DMS 273 (cell line): ENCODE results near the gene MERTK.
"Not testable (repeated sequence)": the region's sequence is repeated elsewhere in the genome, so short reads cannot be mapped to it uniquely, and the experiment has no call there.

ENCODE experiments used
- DNase-seq: peaks from one replicate; lab custom pipeline; 2025; ENCODE audit not compliant: unreplicated experiment; lab: John Stamatoyannopoulos, UW

Gene MERTK

DNA sequence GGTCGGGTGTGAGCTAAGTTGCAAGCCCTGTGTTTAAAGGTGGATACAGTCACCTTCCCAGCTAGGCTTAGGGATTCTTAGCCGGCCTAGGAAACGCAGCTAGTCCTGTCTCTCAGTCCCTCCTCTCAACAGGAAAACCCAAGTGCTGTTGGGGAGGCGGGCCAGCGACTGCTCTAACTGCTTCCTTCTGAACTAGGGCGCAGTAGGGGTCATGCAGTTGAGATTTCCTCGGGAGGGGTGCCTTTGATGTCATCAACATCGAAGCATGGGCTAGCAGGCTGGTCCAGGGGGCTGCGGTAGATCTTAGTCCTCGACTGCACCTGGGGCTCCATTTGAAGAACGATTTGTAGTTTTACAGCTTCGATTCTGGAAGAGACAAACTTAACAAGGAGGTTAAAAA, 141.1 kb downstream of the MERTK start:
- DNase-seq = not testable (repeated sequence)

DNA sequence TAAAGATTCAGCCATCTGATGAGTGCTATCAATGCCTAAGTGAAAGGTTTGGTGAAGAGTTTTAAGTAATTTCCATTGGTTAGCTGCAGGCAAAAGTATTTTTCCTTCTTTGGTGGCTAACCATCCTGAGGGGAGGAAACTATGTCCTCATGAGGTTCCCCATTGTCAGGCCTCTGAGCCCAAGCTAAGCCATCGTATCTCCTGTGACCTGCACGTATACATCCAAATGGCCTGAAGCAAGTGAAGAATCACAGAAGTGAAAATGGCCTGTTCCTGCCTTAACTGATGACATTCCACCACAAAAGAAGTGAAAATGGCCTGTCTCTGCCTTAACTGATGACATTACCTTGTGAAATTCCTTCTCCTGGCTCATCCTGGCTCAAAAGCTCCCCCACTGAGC, 141.7 kb downstream of the MERTK start:
- not testable (repeated sequence) for DNase-seq

DNA sequence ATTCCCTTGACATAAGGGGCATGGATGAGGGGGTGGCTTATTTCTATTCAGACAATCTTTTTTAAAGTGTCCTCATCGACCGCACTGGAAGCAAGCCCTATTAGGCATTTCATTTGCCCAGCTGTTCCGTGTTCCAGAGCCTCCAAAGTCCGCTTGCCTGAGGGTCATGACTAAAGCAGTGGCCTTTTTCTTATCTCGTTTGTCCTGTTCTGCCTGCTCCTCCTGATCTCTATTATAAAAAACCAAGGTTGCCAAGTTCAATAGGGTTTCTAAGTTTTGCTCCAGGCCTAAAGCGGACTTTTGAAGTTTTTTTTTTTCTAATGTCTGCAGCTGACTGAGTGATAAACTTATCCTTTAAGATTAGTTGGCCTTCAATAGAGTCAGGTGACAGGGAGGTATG, 143.1 kb downstream of the MERTK start:
- not testable (repeated sequence) for DNase-seq

DNA sequence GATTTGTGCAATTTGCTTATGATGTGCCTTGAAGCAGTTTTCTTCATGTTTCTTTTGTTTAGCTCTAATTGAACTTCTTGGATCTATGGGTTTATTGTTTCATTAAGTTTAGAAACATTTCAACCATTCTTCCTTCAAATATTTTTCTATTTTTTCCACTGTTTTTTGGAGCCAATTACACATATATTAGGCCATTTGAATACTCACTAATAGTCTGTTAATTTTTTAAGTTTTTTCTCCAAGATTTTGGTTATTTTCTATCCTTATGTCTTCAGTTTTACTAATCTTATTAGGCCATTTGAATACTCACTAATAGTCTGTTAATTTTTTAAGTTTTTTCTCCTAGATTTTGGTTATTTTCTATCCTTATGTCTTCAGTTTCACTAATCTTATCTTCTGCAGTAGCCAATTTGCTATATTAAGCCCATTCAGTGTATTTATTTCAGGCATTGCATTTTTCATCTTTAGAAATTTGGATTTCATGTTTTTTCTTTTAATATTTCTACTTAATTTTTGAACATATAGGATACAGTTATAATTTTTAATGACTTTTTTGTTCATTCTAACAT, 147.1 kb downstream of the MERTK start:
- DNase-seq = no peak

DNA sequence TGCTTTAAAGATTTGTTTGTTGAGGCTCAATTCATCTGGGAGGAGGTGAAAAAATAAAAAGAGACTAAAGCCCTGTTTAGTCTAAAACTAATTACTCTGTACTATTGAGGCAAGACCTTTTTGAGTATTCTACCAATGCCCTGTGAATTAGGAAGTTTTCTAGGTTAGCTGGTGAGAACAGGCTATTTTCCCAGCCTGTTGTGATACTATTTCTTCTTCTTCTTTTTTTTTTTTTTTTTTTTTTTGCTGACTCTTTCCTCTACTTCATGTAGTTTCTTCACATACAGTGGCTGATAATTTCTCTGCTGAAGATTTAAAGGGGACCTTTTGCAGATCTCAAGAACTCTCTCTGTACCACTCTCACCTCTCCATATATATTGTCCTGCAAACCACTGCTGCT, 147.8 kb downstream of the MERTK start:
- DNase-seq = no peak

DNA sequence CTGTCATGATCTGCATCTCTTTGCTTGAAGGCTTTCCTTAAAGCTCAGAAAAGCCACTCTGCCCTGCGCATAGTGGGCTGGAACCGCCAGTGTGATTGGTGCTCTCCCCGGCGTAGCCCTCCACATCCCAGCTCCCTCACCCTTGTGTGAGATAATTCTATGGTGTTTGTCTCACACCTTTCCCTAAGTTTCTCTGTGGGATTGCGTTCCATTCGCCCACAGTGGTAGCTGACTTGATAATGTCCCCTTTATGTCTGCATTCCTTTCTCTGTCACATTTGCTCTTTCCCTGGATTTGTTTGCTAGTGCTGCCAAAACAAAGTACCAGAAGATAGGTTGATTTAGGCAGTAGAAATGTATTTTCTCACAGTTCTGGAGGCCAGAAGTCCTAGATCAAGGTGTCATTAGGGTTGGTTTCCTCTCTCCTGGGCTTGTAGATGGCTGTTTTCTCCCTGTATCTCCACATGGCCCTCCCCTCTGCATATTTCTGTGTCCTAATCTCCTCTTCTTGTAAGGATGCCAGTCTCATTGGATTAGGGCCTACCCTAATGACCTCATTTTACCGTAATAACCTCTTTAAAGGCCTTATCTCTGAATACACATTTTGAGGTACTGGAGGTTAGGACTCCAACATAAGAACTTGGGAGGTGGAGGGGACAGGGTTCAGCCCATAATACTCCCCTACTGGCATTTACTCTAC, 149.3 kb downstream of the MERTK start:
- no peak for DNase-seq

DNA sequence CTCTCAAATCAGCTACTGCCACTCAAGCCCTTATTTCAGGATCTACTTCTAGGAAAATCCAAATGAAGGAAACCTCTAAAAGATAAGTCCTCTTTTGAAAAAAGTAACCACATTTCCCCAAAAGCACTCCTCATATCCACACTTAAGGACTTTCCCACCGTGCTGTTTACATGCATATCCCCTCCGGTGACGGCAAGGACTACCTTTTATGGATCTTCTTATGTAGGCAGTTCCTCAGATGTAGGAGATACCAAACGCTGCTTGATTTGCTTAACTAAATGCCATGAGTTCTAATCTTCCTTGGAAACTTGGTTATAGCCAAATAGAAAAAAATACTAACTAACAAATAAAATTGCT, 149.8 kb downstream of the MERTK start:
- DNase-seq = no peak

DNA sequence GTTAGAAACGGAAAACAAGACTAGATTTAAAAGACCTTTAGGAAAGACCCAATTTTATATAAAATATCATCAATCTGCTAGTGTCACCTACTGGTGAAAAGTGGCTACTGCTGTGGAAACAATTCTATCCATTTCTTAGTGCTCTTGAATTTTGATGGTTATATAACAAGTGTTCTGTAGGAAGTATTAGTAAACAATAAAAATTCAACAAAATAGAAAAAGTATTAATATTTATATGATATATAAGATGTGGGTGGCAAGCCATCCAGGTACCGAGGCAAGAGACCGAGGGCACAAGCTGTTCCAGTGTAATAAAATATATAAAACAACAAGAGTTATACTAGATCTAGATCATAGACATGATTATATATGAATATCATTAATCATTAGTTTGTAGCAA, 150.5 kb downstream of the MERTK start:
- DNase-seq = peak; percentile 74

DNA sequence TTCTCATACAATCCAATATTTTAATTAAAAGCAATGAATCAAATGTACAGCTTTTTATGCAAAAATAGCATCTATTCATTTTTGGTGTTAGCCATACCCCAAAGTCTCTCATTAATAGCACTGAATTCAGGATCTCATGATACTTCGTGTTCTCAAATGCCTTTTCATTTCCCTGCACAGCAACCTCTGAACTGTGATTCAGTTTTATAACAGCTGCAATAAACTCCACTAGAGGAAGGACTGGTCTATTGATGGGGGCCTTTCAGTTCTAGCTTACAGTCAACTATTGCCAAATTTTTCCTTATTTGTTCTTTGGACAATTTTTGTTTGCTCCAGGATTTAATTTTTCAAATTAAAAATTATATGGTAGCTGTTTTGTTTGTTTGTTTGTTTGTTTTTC, 151.9 kb downstream of the MERTK start:
- DNase-seq = no peak

DNA sequence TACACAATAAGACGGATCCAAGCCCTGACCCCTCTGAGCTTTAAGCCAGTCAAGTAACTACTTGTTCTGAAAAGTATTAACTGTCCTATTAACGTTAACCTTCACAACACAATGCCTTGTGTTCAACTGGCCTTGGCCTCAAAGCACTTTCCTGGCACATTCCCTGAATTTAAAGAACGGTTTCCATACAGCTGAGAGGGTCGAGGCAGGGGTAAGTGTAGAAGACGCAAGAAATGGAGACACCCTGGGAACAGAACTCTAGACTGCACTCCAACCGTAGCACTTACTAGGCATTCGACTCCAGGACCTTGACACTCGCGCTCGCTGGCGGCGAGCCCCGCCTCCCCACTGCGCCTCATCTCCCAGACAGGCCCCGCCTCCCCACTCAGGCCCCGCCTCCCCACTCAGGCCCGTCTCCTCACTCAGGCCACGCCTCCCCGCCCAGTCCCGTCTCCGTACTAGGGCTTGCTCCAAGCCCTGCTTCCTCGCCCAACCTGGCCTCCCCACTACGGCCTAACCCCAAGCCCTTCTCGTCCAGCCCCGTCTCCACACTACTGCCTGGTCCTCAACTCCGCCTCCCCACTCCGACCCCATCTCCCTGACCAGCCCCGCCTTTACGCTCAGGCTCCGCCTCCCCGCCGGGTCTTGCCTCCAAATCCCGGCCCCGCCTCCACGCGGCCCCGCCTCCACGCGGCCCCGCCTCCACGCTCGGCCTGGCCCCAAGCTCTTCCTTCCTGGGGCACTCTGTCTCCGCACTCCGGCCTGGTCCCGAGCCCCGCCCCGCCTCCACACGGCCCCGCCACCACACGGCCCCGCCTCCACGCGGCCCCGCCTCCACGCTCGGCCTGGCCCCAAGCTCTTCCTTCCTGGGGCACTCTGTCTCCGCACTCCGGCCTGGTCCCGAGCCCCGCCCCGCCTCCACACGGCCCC, 155.8 kb downstream of the MERTK start:
- peak; percentile 98 for DNase-seq

DNA sequence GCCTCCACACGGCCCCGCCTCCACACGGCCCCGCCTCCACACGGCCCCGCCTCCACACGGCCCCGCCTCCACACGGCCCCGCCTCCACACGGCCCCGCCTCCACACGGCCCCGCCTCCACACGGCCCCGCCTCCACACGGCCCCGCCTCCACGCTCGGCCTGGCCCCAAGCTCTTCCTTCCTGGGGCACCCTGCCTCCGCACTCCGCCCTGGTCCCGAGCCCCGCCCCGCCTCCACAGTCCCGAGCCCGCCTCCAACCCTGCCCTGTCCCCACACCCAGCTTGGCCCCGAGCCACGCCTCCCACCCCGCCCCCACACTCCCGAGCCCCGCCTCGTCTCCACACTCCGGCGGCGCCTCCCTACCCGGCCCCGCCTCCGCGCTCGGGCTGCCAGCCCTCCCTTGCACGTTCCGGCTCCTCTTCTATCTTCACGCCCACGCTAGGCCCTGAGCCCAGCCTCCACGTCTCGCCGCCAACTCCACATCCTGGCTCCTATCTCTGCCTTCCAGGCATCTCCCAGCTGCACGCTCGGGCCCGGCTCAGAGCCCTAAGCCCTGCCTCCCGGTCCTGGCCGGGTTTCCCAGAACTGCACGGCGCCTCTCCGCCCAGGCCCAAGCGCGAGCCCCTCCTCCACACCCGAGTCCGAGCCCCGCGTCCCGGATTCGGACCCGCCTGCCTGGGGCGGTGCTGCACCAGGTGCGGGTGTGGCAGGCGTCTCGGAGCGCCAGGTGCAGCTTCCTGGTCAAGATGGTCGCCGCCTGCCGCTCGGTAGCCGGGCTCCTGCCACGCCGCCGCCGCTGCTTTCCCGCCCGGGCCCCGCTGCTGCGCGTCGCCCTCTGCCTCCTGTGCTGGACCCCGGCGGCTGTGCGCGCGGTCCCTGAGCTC, 156.7 kb downstream of the MERTK start, which contains the start of gene TMEM87B:
Gene TMEM87B (plus strand): TSS at position 423 of the 883 bp plus-strand sequence. CDS start 323 bp downstream, at position 746.
- peak; percentile 98 for DNase-seq

DNA sequence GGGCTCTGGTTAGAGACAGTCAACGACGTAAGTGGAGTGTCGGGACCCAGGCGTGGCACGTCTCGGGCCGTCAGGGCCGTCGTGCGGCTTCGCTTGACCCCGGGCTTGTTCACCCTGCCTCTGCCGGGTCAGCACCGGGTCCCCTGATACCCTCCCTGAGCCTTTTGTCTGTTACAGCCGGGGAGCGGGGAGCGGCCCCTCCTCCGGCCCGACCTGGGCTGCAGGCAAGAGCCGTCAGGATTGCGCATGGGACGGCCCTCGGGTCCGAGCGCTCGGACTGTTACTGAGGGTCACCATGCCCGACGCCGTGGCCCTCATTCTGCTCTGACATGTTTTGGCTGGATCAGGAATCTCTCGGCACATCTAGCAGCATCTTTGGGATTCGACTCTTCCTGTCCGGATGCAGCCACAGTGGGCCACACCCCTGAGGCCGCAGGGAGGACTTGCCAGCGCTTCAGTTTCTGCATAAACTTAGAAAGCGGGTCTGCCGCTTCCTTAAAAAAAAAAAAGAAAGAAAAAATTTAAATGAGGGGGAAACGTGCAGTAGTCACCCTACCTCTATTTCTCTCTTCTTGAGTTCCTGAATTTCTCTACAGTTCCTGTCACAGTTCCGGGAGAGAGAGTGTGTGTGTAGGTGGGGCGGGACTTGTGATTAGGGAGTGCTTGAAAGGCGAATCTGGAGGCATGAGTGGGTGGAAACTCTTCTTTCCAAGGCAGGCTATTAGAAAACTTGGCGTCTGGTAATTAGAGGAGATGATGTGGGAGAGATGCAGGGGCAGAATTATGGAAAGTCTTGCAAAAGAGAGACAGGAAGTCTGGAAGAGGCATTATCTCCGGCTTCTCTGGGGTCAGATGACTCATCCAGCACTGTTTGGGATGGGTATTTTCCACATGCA, 157.6 kb downstream of the MERTK start:
- peak; percentile 74 for DNase-seq

DNA sequence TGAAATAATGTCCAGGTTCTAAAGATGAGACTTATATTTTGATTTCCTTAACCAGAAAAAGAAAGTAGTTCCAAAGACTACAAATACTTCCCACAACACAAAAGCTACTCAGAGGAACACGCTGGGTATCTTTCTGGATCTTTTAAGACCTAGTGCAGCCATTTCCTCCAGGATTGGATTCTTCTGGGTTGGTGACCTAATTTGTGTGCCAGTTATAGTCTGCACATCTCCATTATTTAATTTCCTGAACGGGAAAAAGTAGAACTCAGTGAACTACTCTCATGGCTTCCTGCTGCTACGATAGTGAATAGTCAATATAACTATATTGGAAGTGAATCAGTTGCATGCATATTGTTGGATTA, 158.2 kb downstream of the MERTK start:
- no peak for DNase-seq

DNA sequence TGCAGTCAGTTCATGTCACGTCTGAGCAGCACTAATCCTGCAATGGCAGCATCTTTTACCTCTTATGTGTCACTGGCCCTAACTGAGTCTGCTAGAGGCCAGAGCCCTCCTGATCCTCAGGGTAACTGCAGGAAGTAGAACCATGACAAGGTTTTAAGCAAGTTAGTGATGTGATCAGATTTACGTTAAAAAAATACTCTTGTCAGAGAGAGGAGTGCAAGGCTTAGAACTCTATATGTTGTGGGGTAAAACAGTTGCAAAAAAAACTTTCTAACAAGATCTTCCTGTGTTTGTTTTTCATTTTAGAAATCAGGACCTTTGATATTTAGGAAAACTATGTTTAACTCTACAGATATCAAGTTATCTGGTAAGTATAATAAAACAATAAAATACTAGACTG, 161.3 kb downstream of the MERTK start:
- no peak for DNase-seq

DNA sequence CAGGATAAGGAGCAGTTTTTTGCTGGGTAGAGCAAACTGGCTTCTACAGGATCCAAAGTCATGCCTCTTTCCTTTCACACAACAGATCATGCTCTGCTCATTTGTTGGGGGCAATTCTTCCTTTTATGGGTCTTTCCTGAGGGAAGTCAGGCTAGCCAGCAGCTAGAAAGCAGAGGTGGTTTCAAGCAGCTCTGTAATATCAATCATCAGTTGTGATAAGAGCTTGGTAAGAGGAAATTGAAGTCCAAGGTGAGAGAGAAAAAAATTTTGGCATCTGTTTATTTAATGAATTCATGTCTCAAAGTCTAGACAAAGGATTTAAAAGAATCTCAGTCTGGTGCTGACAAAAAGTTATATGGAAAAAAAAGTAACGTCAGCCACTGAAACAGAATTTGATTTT, 162.9 kb downstream of the MERTK start:
- DNase-seq = no peak

DNA sequence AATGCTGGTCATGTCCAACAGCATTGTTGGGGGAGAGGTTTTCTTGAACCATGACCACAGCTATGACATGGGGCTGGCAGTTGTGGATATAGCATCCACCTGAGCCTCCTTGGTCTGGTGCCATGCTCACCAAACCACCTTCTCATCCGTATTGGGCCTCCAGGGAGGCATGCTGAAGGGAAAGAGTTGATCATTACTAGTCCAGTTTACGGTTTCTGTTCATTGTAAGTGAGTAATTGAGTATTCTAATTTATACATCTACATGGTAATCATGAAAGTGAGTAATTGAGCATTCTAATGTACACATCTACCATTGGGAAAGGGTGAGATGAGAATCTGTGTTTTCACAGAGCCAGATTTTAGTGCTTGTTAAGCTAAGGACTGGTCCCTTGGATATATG, 163.4 kb downstream of the MERTK start:
- no peak for DNase-seq

DNA sequence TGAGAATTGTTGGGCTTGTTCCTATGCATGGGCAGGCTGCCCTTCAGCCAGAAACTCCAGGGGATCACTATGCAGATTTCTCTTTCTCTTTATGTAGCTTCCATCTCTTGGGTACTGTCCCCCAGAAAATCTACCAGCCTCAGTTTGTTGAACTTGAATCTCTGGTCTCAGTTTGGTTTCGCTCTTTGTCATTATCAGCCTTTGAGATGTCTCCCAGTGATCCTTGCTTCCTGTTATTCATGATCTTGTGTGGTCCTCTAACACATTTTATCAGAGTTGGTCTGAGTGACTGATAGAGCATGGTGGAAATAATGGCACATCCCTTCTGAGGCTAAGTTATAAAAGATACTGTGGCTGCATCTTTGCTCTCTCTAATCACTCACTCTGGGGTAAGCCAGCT, 164.5 kb downstream of the MERTK start:
- no peak for DNase-seq

DNA sequence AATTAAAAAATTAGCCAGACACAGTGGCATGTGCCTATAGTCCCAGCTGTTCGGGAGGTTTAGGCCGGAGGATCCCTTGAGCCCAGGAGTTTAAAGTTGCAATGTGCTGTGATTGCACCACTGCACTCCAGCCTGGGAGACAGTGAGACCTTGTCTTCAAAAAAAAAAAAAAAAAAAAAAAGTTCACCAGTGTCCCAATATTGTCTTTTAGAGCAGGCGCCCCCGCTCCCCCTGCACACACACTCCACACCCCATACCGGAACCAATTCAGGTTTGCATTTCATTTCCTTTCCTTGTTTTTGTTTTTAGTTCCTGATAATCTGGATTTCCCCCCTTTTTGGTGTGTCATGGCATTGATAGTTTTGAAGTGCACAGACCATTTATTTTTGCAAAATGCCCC, 167.1 kb downstream of the MERTK start:
- DNase-seq = no peak

DNA sequence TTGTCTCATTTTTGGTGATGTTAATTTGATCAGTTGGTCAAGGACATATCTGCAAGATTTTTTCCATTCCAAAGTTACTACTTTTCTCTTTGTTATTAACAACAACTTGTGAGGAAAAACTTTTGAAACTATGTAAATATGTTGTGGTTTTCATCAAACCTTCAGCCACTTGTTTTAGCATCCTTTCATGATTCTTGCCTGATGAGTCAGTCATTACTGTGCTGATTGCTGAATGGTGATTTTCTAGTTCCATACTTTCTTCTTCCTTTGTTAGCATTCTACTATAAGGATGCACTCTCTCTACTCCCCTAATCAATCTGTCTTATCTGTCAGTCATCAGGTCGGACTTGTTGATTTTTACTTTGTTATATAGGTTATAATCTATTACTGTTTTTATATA, 167.6 kb downstream of the MERTK start:
- DNase-seq = no peak

DNA sequence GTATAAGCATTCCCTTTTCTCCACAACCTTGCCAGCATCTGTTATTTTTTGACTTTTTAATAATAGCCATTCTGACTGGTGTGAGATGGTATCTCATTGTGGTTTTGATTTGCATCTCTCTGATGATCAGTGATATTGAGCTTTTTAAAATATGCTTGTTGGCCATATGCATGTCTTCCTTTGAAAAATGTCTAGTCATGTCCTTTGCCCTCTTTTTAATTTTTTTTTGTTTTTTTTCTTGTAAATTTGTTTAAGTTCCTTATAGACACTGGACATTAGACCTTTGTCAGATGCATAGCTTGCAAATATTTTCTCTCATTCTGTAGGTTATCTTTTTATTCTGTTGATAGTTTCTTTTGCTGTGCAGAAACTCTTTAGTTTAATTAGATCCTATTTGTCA, 171.4 kb downstream of the MERTK start:
- DNase-seq = not testable (repeated sequence)
